GM12878 (cell line): ENCODE measurements around the gene SLAMF1. TPM values are rescaled to one million over a fixed set of nuclear protein-coding genes. Genes with fewer than 3 reads are reported as not detected.
A peak's percentile ranks its signal among the peaks of the same experiment; 100 is the strongest.

Experiments used
- ATAC-seq: fragments of 200-7000 bp; cut with Tn5 transposase; 3 replicates; pipeline ENCODE4 v1.9.1; 2020; ENCODE audit warnings: mild to moderate bottlenecking, moderate library complexity
- BruUV-seq: library from RNA; stranded (reverse); fragments of 400-500 nt; replicated peaks from 2 replicates; lab custom pipeline; 2021; lab: Mats Ljungman, UMichigan
- CTCF ChIA-PET: fragments of 300-600 bp; sonication (Branson Sonifier 250); formaldehyde crosslinking; extraction: SDS; loops from one replicate; lab custom pipeline; 2021; ENCODE audit warnings: inconsistent platforms; lab: Yijun Ruan, JAX
- POLR2A ChIA-PET: fragments of 350-600 bp; formaldehyde crosslinking; extraction: SDS; loops from one replicate; lab custom pipeline; 2021; ENCODE audit warnings: inconsistent platforms; lab: Charles Lee
- RAD21 ChIA-PET: fragments of 300-600 bp; sonication (Branson Sonifier 250); formaldehyde crosslinking; loops from one replicate; lab custom pipeline; 2023; ENCODE audit warnings: antibody characterized with exemption; ENCODE audit not compliant: unreplicated experiment; lab: Charles Lee
- SMC1A ChIA-PET: fragments of 300-600 bp; sonication (Branson Sonifier 250); formaldehyde crosslinking; loops from one replicate; lab custom pipeline; 2023; ENCODE audit not compliant: unreplicated experiment, uncharacterized antibody; lab: Charles Lee
- DNase-seq: peaks from one replicate; pipeline ENCODE4 v3.0.0-alpha.2; 2011; ENCODE audit warnings: low read depth, low spot score
- FAIRE-seq: peaks from 3 replicates; lab custom pipeline; 2011; peaks lifted over from hg19 to GRCh38; lab: Jason Lieb, UNC
- H2AFZ ChIP-seq: 2 replicates; pipeline ENCODE4 v1.6.0; 2011; ENCODE audit warnings: low read depth, low read length, control low read depth; ENCODE audit not compliant: control insufficient read depth
- H3K27ac ChIP-seq: 2 replicates; pipeline ENCODE4 v1.5.1; 2011; ENCODE audit warnings: control low read depth; ENCODE audit not compliant: control insufficient read depth, insufficient read depth
- H3K27me3 ChIP-seq, 2 experiments: replicated peaks in 1 of 2; 2 replicates each; pipeline versions ENCODE4 v1.6.0 to v1.6.1; 2011; ENCODE audit warnings: low read length in 1 of 2; ENCODE audit not compliant: control insufficient read depth in 2 of 2, insufficient read depth in 2 of 2
- H3K36me3 ChIP-seq, 2 experiments: 2 replicates each; pipeline ENCODE4 v1.5.1; 2011; ENCODE audit warnings: low read length in 1 of 2; ENCODE audit not compliant: control insufficient read depth in 2 of 2, insufficient read depth in 2 of 2
- H3K4me1 ChIP-seq: 2 replicates; pipeline ENCODE4 v1.6.1; 2011; ENCODE audit warnings: mild to moderate bottlenecking, low read length, moderate library complexity, mixed read lengths; ENCODE audit not compliant: control insufficient read depth, insufficient read depth
- H3K4me2 ChIP-seq: 2 replicates; pipeline ENCODE4 v1.6.0; 2011; ENCODE audit warnings: control low read depth; ENCODE audit not compliant: control insufficient read depth, insufficient read depth
- H3K4me3 ChIP-seq: fragments of 200-600 bp; sonication (generic); 2 replicates; pipeline ENCODE4 v1.5.1; 2016
- H3K79me2 ChIP-seq: 2 replicates; pipeline ENCODE4 v1.6.0; 2011; ENCODE audit warnings: low read length; ENCODE audit not compliant: control insufficient read depth, insufficient read depth
- H3K9ac ChIP-seq: 2 replicates; pipeline ENCODE4 v1.8.0; 2011; ENCODE audit warnings: low read length, control low read depth, mixed read lengths; ENCODE audit not compliant: control insufficient read depth, insufficient read depth
- H3K9me3 ChIP-seq: replicated peaks from 3 replicates; pipeline ENCODE4 v1.5.1; 2011; ENCODE audit warnings: mild to moderate bottlenecking, low read length; ENCODE audit not compliant: control insufficient read depth, insufficient read depth
- H4K20me1 ChIP-seq: 2 replicates; pipeline ENCODE4 v1.6.0; 2011; ENCODE audit not compliant: control insufficient read depth, insufficient read depth
- BCL11A ChIP-seq: IDR thresholded peaks from 2 replicates; pipeline ENCODE4 v1.6.1; 2011; ENCODE audit warnings: low read depth, low read length
- CBFB ChIP-seq: IDR thresholded peaks from 2 replicates; pipeline ENCODE4 v1.6.1; 2016; ENCODE audit warnings: antibody characterized with exemption, low read depth
- CEBPB ChIP-seq, 2 experiments: fragments of 150-350 bp in 1 of 2; IDR thresholded peaks; 2 replicates each; pipeline ENCODE4 v1.6.1; 2012 to 2014; ENCODE audit warnings: low read depth in 2 of 2, low read length in 2 of 2, borderline replicate concordance in 1 of 2, inconsistent platforms in 1 of 2
- CREB1 ChIP-seq: IDR thresholded peaks from 2 replicates; pipeline ENCODE4 v1.6.1; 2012; ENCODE audit warnings: low read depth, mild to moderate bottlenecking, inconsistent platforms
- CREM ChIP-seq: IDR thresholded peaks from 2 replicates; pipeline ENCODE4 v1.6.1; 2014; ENCODE audit warnings: antibody characterized with exemption, low read depth
- DPF2 ChIP-seq: fragments of 450-650 bp; IDR thresholded peaks from 2 replicates; pipeline ENCODE4 v1.6.1; 2017; ENCODE audit warnings: mild to moderate bottlenecking
- EP300 ChIP-seq, 2 experiments: fragments of 150-350 bp in 1 of 2; IDR thresholded peaks; 2 replicates each; pipeline ENCODE4 v1.6.1; 2011 to 2012; ENCODE audit warnings: low read depth in 2 of 2, low read length in 2 of 2, borderline replicate concordance in 1 of 2, improper control_type of control experiment in 1 of 2, inconsistent platforms in 1 of 2; ENCODE audit not compliant: control insufficient read depth in 1 of 2
- FOXK2 ChIP-seq: fragments of 450-650 bp; IDR thresholded peaks from 2 replicates; pipeline ENCODE4 v1.6.1; 2017; ENCODE audit warnings: mild to moderate bottlenecking, moderate library complexity
- GATAD2B ChIP-seq: fragments of 450-650 bp; conservative IDR thresholded peaks from 2 replicates; pipeline ENCODE4 v1.6.1; 2017; ENCODE audit warnings: low read depth, mild to moderate bottlenecking, moderate library complexity
- JUNB ChIP-seq: IDR thresholded peaks from 2 replicates; pipeline ENCODE4 v1.6.1; 2016; ENCODE audit warnings: antibody characterized with exemption, mild to moderate bottlenecking
- JUND ChIP-seq: IDR thresholded peaks from 2 replicates; pipeline ENCODE4 v1.6.1; 2012; ENCODE audit warnings: low read depth, mild to moderate bottlenecking, low read length, improper control_type of control experiment, moderate library complexity
- MEF2A ChIP-seq: IDR thresholded peaks from 2 replicates; pipeline ENCODE4 v1.6.1; 2011; ENCODE audit warnings: low read depth, mild to moderate bottlenecking, low read length, moderate library complexity; ENCODE audit not compliant: insufficient read depth
- NR2C1 ChIP-seq: fragments of 450-650 bp; IDR thresholded peaks from 2 replicates; pipeline ENCODE4 v1.6.1; 2017; ENCODE audit warnings: antibody characterized with exemption, mild to moderate bottlenecking, moderate library complexity
- NR2F1 ChIP-seq: fragments of 450-650 bp; conservative IDR thresholded peaks from 2 replicates; pipeline ENCODE4 v1.6.1; 2017; ENCODE audit warnings: mild to moderate bottlenecking
- PAX5 ChIP-seq: IDR thresholded peaks from 2 replicates; pipeline ENCODE4 v1.6.1; 2011; ENCODE audit warnings: low read depth, low read length, borderline replicate concordance
- PML ChIP-seq: IDR thresholded peaks from 2 replicates; pipeline ENCODE4 v1.6.1; 2012; ENCODE audit warnings: low read length, inconsistent platforms
- POLR2AphosphoS2 ChIP-seq: IDR thresholded peaks from 2 replicates; pipeline ENCODE4 v1.6.1; 2011; ENCODE audit warnings: low read depth, mild to moderate bottlenecking, low read length, improper control_type of control experiment, moderate library complexity
- POLR2AphosphoS5 ChIP-seq: IDR thresholded peaks from 2 replicates; pipeline ENCODE4 v1.6.1; 2011; ENCODE audit warnings: mild to moderate bottlenecking, low read length, inconsistent platforms
- RUNX3 ChIP-seq: IDR thresholded peaks from 2 replicates; pipeline ENCODE4 v1.6.1; 2012; ENCODE audit warnings: low read length, inconsistent platforms
- SP1 ChIP-seq: IDR thresholded peaks from one replicate; pipeline ENCODE4 v1.6.1; 2011; ENCODE audit warnings: low read depth, low read length
- TAF1 ChIP-seq: IDR thresholded peaks from 2 replicates; pipeline ENCODE4 v1.6.1; 2011; ENCODE audit warnings: mild to moderate bottlenecking, low read depth, low read length, borderline replicate concordance
- YY1 ChIP-seq: IDR thresholded peaks from 2 replicates; pipeline ENCODE4 v1.6.1; 2011; ENCODE audit warnings: low read depth, mild to moderate bottlenecking, low read length
- ZBED1 ChIP-seq: IDR thresholded peaks from 2 replicates; pipeline ENCODE4 v1.6.1; 2016; ENCODE audit warnings: borderline replicate concordance
- ZSCAN29 ChIP-seq: fragments of 450-650 bp; IDR thresholded peaks from 2 replicates; pipeline ENCODE4 v1.6.1; 2017; ENCODE audit warnings: mild to moderate bottlenecking, moderate library complexity
- WGBS: methylation state at CpG from one replicate; pipeline ENCODE4 v1.1.6; 2016; ENCODE audit warnings: low lambda C conversion rate; ENCODE audit not compliant: insufficient replicate concordance, insufficient coverage; ENCODE audit errors: missing lambda C conversion rate; 5-methylcytosine and 5-hydroxymethylcytosine counted together
- in situ Hi-C: fragments of 300-500 bp; cut with MboI; formaldehyde crosslinking; loops from 9 replicates; pipeline ENCODE4 v1.14.3; 2018; ENCODE audit warnings: mixed read lengths
- intact Hi-C: fragments of 100-400 bp; cut with micrococcal nuclease; formaldehyde crosslinking; loops from one replicate; pipeline ENCODE4 v1.14.2; 2022; ENCODE audit not compliant: unreplicated experiment
- polyA plus RNA-seq, 11 experiments: library from polyadenylated mRNA; depleted of rRNA in 4 of 11; unstranded in 6 of 11; stranded (reverse) in 5 of 11; fragments of >200 nt; fragmentation: Nextera tagmentation in 4 of 11; fragmentation: Illumina TruSeq in 1 of 11; extraction: Ambion mirVana in 4 of 11; extraction: Trizol in 1 of 11; gene quantifications; 1 replicate in 1 of 11; 2 replicates in 10 of 11; pipeline versions ENCODE4 v1.2.1 to v1.2.3, GENCODE V29; 2011 to 2016; ENCODE audit warnings: inconsistent platforms in 2 of 11, missing spikeins in 2 of 11, low read depth in 1 of 11
- total RNA-seq, 4 experiments: library from RNA; depleted of rRNA in 3 of 4; stranded (reverse); fragments of >200 nt in 3 of 4; fragmentation: Illumina TruSeq in 1 of 4; extraction: Trizol in 1 of 4; gene quantifications; 2 replicates each; pipeline versions ENCODE4 v1.2.1 to v1.2.3, GENCODE V29; 2013 to 2021
- TF ChIP-seq, protein P1 (sequence below): IDR thresholded peaks from 2 replicates; pipeline ENCODE4 v1.6.1; 2012; ENCODE audit warnings: low read length, inconsistent platforms

SLAMF1 gene
- total and polyA plus RNA-seq, 10 of the 15 experiments (the other 5 are each of a cell fraction or from before 2014, with no cell fraction given): 87.3 to 260 (median 131) TPM

DNA sequence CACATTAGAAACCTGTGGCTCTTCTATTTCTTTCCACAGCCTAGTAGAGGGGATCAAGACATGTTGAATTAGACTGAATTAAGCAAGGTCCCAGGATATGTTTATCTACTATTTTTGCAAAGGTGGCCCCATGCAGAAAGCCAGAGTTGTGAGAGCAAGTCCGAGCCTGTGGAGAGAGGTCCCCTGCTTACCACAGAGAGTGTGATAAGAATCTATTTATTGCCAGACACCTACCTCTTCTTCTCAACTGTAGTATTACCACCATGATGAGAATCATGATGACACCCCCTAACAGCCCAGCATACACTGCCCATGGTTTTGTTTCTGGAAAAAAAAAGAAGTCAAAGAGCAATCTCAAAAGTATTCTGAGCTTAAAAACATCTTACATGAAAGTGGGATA lies 23.0 kb downstream of the SLAMF1 start:
- Histone ChIP-seq H3K27me3 (no peaks in the 10 kb centered on the region), H3K79me2 (peaks cover 62% of the 10 kb centered on the region), H3K9ac (peak overlapping the region; percentile 36), H3K4me3 (peak overlapping the region; percentile 35), H3K36me3 (peaks cover 13 to 27% of the 10 kb centered on the region in 2 experiments), H3K4me1 (peaks cover 69% of the 10 kb centered on the region), H3K4me2 (peak overlapping the region; percentile 66), H2AFZ (no peak overlapping the region), H3K27ac (peak overlapping the region; percentile 92), H3K9me3 (no peaks in the 10 kb centered on the region), H4K20me1 (no peaks in the 10 kb centered on the region)
- in situ Hi-C loops (no loop called here), intact Hi-C loops (no loop called here)
- TF ChIP-seq MEF2A (peak; percentile 81), EP300 (IDR thresholded peaks at IDR 0.05; ENCODE audit: borderline replicate concordance in 1 of 2, control insufficient read depth in 1 of 2, low read depth in 2 of 2, low read length in 2 of 2) (peak in 1 of 2 experiments; percentile 49; a peak in 1 of 4 replicates), PML (0 out of 2 replicates have a peak, but pooled peaks have one; percentile 9), JUNB (0 out of 2 replicates have a peak, but pooled peaks have one; percentile 8), SP1 (peak; percentile 45), JUND (no peak), TAF1 (no peak), POLR2AphosphoS2 (peak; percentile 18; the same call in 1 of the 2 replicates), CBFB (peak; percentile 35; the same call in 1 of the 2 replicates), BCL11A (peak; percentile 28; the same call in 1 of the 2 replicates), ZSCAN29 (0 out of 2 replicates have a peak, but pooled peaks have one; percentile 10), CEBPB (IDR thresholded peaks at IDR 0.05; ENCODE audit: borderline replicate concordance in 1 of 2, low read depth in 2 of 2, low read length in 2 of 2) (0 out of 4 replicates have a peak, but pooled peaks of 1 of the 2 experiments have one; percentile 42), RUNX3 (peak; percentile 89), POLR2AphosphoS5 (peak; percentile 25; the same call in 1 of the 2 replicates), GATAD2B (no peak), ZBED1 (0 out of 2 replicates have a peak, but pooled peaks have one; percentile 3), PAX5 (peak; percentile 19; the same call in 1 of the 2 replicates), NR2C1 (no peak), FOXK2 (no peak), NR2F1 (no peak), YY1 (peak; percentile 27; the same call in 1 of the 2 replicates), DPF2 (peak; percentile 21; the same call in 1 of the 2 replicates), CREM (peak; percentile 46; the same call in 1 of the 2 replicates), CREB1 (0 out of 2 replicates have a peak, but pooled peaks have one; percentile 28)
- TF ChIP-seq, protein P1, sequence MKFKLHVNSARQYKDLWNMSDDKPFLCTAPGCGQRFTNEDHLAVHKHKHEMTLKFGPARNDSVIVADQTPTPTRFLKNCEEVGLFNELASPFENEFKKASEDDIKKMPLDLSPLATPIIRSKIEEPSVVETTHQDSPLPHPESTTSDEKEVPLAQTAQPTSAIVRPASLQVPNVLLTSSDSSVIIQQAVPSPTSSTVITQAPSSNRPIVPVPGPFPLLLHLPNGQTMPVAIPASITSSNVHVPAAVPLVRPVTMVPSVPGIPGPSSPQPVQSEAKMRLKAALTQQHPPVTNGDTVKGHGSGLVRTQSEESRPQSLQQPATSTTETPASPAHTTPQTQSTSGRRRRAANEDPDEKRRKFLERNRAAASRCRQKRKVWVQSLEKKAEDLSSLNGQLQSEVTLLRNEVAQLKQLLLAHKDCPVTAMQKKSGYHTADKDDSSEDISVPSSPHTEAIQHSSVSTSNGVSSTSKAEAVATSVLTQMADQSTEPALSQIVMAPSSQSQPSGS: peak; percentile 2; the same call in 1 of the 2 replicates
- ChIA-PET CTCF (interaction anchor here (0.7 to 2.8 kb wide), 12 partner anchors 9 to 195 kb away, joined by 3 to 14 read pairs (median 4); partner anchors contain the start of gene SLAMF1), RAD21 (interaction anchor here (0.6 to 15.7 kb wide), 13 partner anchors 9 to 195 kb away, joined by 3 to 194 read pairs (median 4); partner anchors contain the start of gene SLAMF1), SMC1A (interaction anchor here (0.7 to 17.6 kb wide), 11 partner anchors 15 to 196 kb away, joined by 3 to 259 read pairs (median 4); partner anchors contain the start of genes CD48 and SLAMF1), POLR2A (interaction anchor here (0.7 to 6.0 kb wide), 6 partner anchors 21 to 180 kb away, joined by 3 to 68 read pairs (median 6); partner anchors contain the start of genes CD48 and SLAMF1)
- no peak for DNase-seq
- no peak for FAIRE-seq
- WGBS: 0% methylated on average over 1 of the region's 1 CpG
- BruUV-seq: no TSS peak
- ATAC-seq: peak; percentile 35
